ENCODE measurements around the gene SNX32. TPM values are rescaled to one million over a fixed set of nuclear protein-coding genes. Genes with fewer than 3 reads are reported as not detected.

The SNX32 gene
- total RNA-seq, 1 experiment from 2014 or later, result 0.69 TPM

- no peak for DNase-seq (ENCODE audit: low read depth)
Measured at GRCh38 chr11:65865550-65866172, 31.9 kb downstream of the SNX32 start.

GRCh38 chr11:65866509-65867283 lies 32.9 kb downstream of the SNX32 start:
- no peak for DNase-seq (ENCODE audit: low read depth)

- no peak for DNase-seq (ENCODE audit: low read depth)
Measured at GRCh38 chr11:65867284-65868071, 33.7 kb downstream of the SNX32 start.

- no peak for DNase-seq (ENCODE audit: low read depth)
Measured at GRCh38 chr11:65868076-65868667, 34.4 kb downstream of the SNX32 start.

GRCh38 chr11:65868907-65869306 lies 35.1 kb downstream of the SNX32 start:
- DNase-seq (ENCODE audit: low read depth), result no peak

- no peak for DNase-seq (ENCODE audit: low read depth)
Measured at GRCh38 chr11:65869643-65870306, 36.0 kb downstream of the SNX32 start.

GRCh38 chr11:65870307-65870658 lies 36.5 kb downstream of the SNX32 start:
- DNase-seq (ENCODE audit: low read depth), result no peak

- no peak for DNase-seq (ENCODE audit: low read depth)
Measured at GRCh38 chr11:65870706-65871681, 37.2 kb downstream of the SNX32 start.

- peak; percentile 57 for DNase-seq (ENCODE audit: low read depth)
Measured at GRCh38 chr11:65871811-65872548, 38.2 kb downstream of the SNX32 start.

GRCh38 chr11:65872586-65873317 lies 39.0 kb downstream of the SNX32 start, which contains the start of gene EFEMP2:
TSS of gene EFEMP2 (minus strand) at chr11:65872800. CDS start at chr11:65872354, 446 bp downstream.
- DNase-seq (ENCODE audit: low read depth), result no peak

- peak; percentile 88 for DNase-seq (ENCODE audit: low read depth)
Measured at GRCh38 chr11:65873318-65874156, 39.8 kb downstream of the SNX32 start.

GRCh38 chr11:65879617-65880016 lies 45.9 kb downstream of the SNX32 start, which contains the start of gene CTSW:
TSS of gene CTSW (plus strand) at chr11:65879837. CDS start at chr11:65879855, 18 bp downstream.
- DNase-seq (ENCODE audit: low read depth), result no peak

GRCh38 chr11:65880027-65880426 lies 46.3 kb downstream of the SNX32 start:
- DNase-seq (ENCODE audit: low read depth), result no peak

- DNase-seq (ENCODE audit: low read depth), result no peak
Measured at GRCh38 chr11:65880844-65881421, 47.2 kb downstream of the SNX32 start.

GRCh38 chr11:65882120-65883057 lies 48.6 kb downstream of the SNX32 start:
- no peak for DNase-seq (ENCODE audit: low read depth)

Measured in LHCN-M2 (cell line).